ENCODE results near the gene PEX7. TPM values are rescaled to one million over a fixed set of nuclear protein-coding genes. Genes with fewer than 3 reads are reported as not detected.
"Not testable (repeated sequence)": the region's sequence is repeated elsewhere in the genome, so short reads cannot be mapped to it uniquely, and the experiment has no call there.

The PEX7 gene
- total RNA-seq, 2 donors from 2014 or later, result 8.9 to 17.9 TPM

DNA sequence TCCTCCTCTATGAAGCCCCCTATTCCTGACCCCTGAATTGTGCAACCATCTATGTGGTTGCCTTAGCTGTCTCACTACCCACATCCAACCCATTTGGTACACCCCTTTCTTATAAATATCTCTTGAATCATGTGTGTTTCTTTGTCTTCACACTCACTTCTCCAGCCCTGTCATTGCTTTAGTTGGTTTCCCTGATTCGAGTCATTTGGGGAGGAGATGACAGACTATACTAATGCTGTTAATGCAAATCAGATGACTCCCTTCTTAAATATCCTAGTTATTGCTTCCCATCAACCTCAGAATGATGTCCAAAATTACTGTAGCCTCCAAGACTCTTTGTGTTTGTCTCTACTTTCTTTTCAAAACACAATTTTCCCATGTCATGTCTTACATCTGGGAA, 122.7 kb downstream of the PEX7 start:
- intact Hi-C loops (cut with DNase I), result no loop called here
- H3K27ac ChIP-seq, result no peak overlapping the region
- ATAC-seq (no peak), DNase-seq (no peak)
- H3K36me3 ChIP-seq (replicated peaks in 1 of 2; ENCODE audit: insufficient read depth in 1 of 2, low read depth in 2 of 2), result no peaks in the 10 kb centered on the region
- no peak for TF ChIP-seq POLR2A (IDR thresholded peaks at IDR 0.05)
- TF ChIP-seq, protein P1, sequence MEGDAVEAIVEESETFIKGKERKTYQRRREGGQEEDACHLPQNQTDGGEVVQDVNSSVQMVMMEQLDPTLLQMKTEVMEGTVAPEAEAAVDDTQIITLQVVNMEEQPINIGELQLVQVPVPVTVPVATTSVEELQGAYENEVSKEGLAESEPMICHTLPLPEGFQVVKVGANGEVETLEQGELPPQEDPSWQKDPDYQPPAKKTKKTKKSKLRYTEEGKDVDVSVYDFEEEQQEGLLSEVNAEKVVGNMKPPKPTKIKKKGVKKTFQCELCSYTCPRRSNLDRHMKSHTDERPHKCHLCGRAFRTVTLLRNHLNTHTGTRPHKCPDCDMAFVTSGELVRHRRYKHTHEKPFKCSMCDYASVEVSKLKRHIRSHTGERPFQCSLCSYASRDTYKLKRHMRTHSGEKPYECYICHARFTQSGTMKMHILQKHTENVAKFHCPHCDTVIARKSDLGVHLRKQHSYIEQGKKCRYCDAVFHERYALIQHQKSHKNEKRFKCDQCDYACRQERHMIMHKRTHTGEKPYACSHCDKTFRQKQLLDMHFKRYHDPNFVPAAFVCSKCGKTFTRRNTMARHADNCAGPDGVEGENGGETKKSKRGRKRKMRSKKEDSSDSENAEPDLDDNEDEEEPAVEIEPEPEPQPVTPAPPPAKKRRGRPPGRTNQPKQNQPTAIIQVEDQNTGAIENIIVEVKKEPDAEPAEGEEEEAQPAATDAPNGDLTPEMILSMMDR (IDR thresholded peaks at IDR 0.05), result no peak
- no peaks in the 10 kb centered on the region for H3K9me3 ChIP-seq
- H3K4me1 ChIP-seq, result no peaks in the 10 kb centered on the region
- no peaks in the 10 kb centered on the region for H3K27me3 ChIP-seq
- WGBS, 2 donors, result 64 to 75% methylated on average over 1 of the region's 1 CpG
- no peak overlapping the region for H3K4me3 ChIP-seq

DNA sequence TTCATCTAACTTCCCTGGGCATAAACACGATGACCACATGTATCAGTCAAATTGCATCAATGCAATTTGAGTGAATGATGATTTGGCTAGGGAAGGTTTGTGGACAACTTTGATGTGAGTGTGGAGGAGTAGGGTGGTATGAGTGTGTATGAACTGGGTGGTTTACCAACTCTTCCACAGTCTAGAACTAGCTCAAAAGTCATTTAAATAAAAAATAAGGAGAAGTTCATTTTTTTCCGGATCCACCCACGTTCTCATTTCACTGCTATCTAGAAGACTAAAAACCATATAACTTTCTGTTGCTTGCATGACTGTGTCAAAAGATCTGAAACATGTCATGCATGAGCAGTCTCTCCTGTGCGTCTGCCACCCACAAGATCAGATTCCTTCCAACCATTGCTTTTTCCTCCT, 123.3 kb downstream of the PEX7 start:
- H3K27me3 ChIP-seq, result no peaks in the 10 kb centered on the region
- 79 to 88% methylated on average over 4 of the region's 4 CpGs for WGBS, 2 donors
- intact Hi-C loops (cut with DNase I), result no loop called here
- no peak for ATAC-seq
- no peaks in the 10 kb centered on the region for H3K36me3 ChIP-seq (replicated peaks in 1 of 2; ENCODE audit: insufficient read depth in 1 of 2, low read depth in 2 of 2)
- H3K4me3 ChIP-seq, result no peak overlapping the region
- H3K4me1 ChIP-seq, result no peaks in the 10 kb centered on the region
- H3K27ac ChIP-seq, result no peak overlapping the region
- no peaks in the 10 kb centered on the region for H3K9me3 ChIP-seq
- TF ChIP-seq, protein P1 (IDR thresholded peaks at IDR 0.05), result no peak
- no peak for TF ChIP-seq POLR2A (IDR thresholded peaks at IDR 0.05)
- no peak for DNase-seq

DNA sequence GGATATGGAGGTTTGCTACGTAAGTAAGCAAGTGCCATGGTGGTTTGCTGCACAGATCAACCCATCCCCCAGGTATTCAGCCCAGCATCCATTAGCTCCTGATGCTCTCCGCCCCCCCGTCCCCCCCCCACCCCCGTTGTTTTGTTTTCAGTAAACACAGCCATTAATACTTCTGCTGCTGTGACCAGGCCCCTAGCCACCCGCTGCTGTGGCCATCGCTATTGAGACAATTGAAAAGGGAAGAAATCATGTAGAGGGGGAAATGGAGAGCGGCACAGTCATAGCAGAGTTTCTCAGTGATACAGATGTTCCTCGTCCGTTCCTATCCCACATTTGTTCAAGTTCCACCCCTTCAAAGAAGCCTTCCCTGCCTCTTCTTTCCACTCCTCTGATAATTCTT, 124.6 kb downstream of the PEX7 start:
- no peaks in the 10 kb centered on the region for H3K27me3 ChIP-seq
- no peaks in the 10 kb centered on the region for H3K36me3 ChIP-seq (replicated peaks in 1 of 2; ENCODE audit: insufficient read depth in 1 of 2, low read depth in 2 of 2)
- TF ChIP-seq, protein P1 (IDR thresholded peaks at IDR 0.05), result no peak
- TF ChIP-seq POLR2A (IDR thresholded peaks at IDR 0.05), result no peak
- intact Hi-C loops (cut with DNase I), result no loop called here
- ATAC-seq (no peak), DNase-seq (no peak)
- no peak overlapping the region for H3K27ac ChIP-seq
- no peak overlapping the region for H3K4me3 ChIP-seq
- no peaks in the 10 kb centered on the region for H3K4me1 ChIP-seq
- 64 to 73% methylated on average over 9 of the region's 9 CpGs for WGBS, 2 donors
- H3K9me3 ChIP-seq, result no peaks in the 10 kb centered on the region

DNA sequence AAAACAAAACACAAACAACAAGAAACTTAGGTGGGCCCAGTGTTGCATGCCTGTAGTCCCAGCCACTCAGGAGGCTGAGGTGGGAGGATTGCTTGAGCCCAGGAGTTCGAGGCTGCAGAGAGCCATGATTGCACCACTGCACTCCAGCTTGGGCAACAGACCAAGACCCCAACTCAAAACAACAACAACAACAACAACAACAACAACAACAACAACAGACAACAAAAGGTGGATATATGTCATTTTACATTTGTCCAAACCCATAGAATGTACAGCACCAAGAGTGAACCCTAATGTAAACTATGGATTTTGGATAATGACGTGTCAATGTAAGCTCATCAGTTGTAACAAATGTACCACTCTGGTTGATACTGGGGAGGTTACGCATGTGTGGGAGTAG, 127.6 kb downstream of the PEX7 start:
- intact Hi-C loops (cut with DNase I); H3K27me3 ChIP-seq; H3K27ac ChIP-seq; ATAC-seq; H3K36me3 ChIP-seq (replicated peaks in 1 of 2; ENCODE audit: insufficient read depth in 1 of 2, low read depth in 2 of 2); DNase-seq; H3K9me3 ChIP-seq; H3K4me1 ChIP-seq; H3K4me3 ChIP-seq: not testable (repeated sequence)
- WGBS, 2 donors, result 94 to 97% methylated on average over 3 of the region's 3 CpGs

DNA sequence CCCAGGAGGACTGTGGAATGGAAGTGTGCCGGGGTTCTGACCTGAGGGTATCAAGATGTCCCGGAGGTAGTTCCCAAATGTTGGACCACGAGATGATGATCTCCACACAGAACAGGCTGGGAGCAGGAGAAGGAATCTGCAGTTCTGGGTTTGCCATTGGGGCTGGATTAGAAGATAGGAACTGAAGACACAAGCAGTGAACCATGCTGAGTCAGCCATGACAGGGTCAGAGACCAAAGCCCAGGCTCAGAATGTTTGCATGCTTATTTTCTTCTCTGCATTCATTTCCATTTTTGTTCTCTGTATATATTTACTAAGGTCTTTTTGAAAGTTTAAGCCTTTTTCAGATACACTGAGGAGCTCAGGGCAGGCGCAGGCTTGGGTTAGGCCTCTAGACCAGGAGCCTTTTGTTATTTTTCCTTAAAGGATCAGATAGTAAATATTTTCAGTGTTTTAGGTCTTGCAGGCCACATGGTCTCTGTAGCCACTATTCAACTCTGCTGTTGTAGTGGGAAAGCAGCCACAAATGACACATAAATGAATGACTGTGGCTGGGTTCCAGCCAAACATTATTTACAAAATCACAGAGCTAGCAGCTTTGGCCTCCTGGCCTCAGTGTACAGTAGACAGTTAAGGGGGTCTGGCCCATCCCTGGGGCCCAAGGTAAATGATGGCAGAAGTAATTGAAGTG, 128.2 kb downstream of the PEX7 start:
- ATAC-seq (no peak), DNase-seq (no peak)
- no peaks in the 10 kb centered on the region for H3K27me3 ChIP-seq
- H3K4me3 ChIP-seq, result no peak overlapping the region
- no peaks in the 10 kb centered on the region for H3K9me3 ChIP-seq
- intact Hi-C loops (cut with DNase I), result no loop called here
- H3K4me1 ChIP-seq, result no peaks in the 10 kb centered on the region
- 83 to 94% methylated on average over 4 of the region's 4 CpGs for WGBS, 2 donors
- H3K36me3 ChIP-seq (replicated peaks in 1 of 2; ENCODE audit: insufficient read depth in 1 of 2, low read depth in 2 of 2), result no peaks in the 10 kb centered on the region
- no peak overlapping the region for H3K27ac ChIP-seq
- TF ChIP-seq, protein P1 (IDR thresholded peaks at IDR 0.05), result no peak
- TF ChIP-seq POLR2A (IDR thresholded peaks at IDR 0.05), result no peak
